ENCODE measurements around the gene ATP1B4.
"Not testable (repeated sequence)": the region's sequence is repeated elsewhere in the genome, so short reads cannot be mapped to it uniquely, and the experiment has no call there.

Gene ATP1B4

GRCh38 chrX:120361764-120362305 is at the start of gene ATP1B4:
Gene ATP1B4, plus strand, starts transcription at chrX:120362089. Its CDS starts 80 bp downstream, at chrX:120362169.
- Histone ChIP-seq H3K4me1 (ENCODE audit: insufficient read depth, low read length) (peaks cover 8% of the 10 kb centered on the region; the same call in 1 of the 2 replicates), H3K36me3 (ENCODE audit: insufficient read depth, low read length) (no peaks in the 10 kb centered on the region), H3K9me3 (ENCODE audit: control insufficient read depth, insufficient read depth, low read length) (no peaks in the 10 kb centered on the region), H3K9ac (ENCODE audit: low read depth, low read length) (no peak within 1 kb of the TSS)

- H3K4me1 ChIP-seq (ENCODE audit: insufficient read depth, low read length) = no peaks in the 10 kb centered on the region
Measured at GRCh38 chrX:120315776-120316175, 46.1 kb upstream of the ATP1B4 start.

GRCh38 chrX:120316587-120317283 is 45.2 kb upstream of the ATP1B4 start:
- H3K9ac ChIP-seq (ENCODE audit: low read depth, low read length) = no peak overlapping the region
- no peaks in the 10 kb centered on the region for H3K4me1 ChIP-seq (ENCODE audit: insufficient read depth, low read length)
- H3K9me3 ChIP-seq (ENCODE audit: control insufficient read depth, insufficient read depth, low read length) = no peaks in the 10 kb centered on the region
- H3K36me3 ChIP-seq (ENCODE audit: insufficient read depth, low read length) = no peaks in the 10 kb centered on the region

More at GRCh38 chrX:120315776-120316175, 46.1 kb upstream of the ATP1B4 start:
- Histone ChIP-seq H3K36me3 (ENCODE audit: insufficient read depth, low read length) (no peaks in the 10 kb centered on the region), H3K9me3 (ENCODE audit: control insufficient read depth, insufficient read depth, low read length) (no peaks in the 10 kb centered on the region), H3K9ac (ENCODE audit: low read depth, low read length) (no peak overlapping the region)

- H3K9me3 ChIP-seq (ENCODE audit: control insufficient read depth, insufficient read depth, low read length) = no peaks in the 10 kb centered on the region
- H3K36me3 ChIP-seq (ENCODE audit: insufficient read depth, low read length) = no peaks in the 10 kb centered on the region
- H3K9ac ChIP-seq (ENCODE audit: low read depth, low read length) = no peak overlapping the region
- H3K4me1 ChIP-seq (ENCODE audit: insufficient read depth, low read length) = no peaks in the 10 kb centered on the region
Measured at GRCh38 chrX:120318411-120318810, 43.5 kb upstream of the ATP1B4 start.

GRCh38 chrX:120321520-120322281 is 40.2 kb upstream of the ATP1B4 start:
- Histone ChIP-seq H3K9me3 (ENCODE audit: control insufficient read depth, insufficient read depth, low read length) (no peaks in the 10 kb centered on the region), H3K36me3 (ENCODE audit: insufficient read depth, low read length) (no peaks in the 10 kb centered on the region), H3K9ac (ENCODE audit: low read depth, low read length) (no peak overlapping the region), H3K4me1 (ENCODE audit: insufficient read depth, low read length) (no peaks in the 10 kb centered on the region)

GRCh38 chrX:120331116-120331515 is 30.8 kb upstream of the ATP1B4 start:
- Histone ChIP-seq H3K36me3 (ENCODE audit: insufficient read depth, low read length) (no peaks in the 10 kb centered on the region), H3K4me1 (ENCODE audit: insufficient read depth, low read length) (peaks cover 10% of the 10 kb centered on the region; the same call in 1 of the 2 replicates), H3K9me3 (ENCODE audit: control insufficient read depth, insufficient read depth, low read length) (peaks cover 3% of the 10 kb centered on the region; the same call in 1 of the 2 replicates), H3K9ac (ENCODE audit: low read depth, low read length) (no peak overlapping the region)

GRCh38 chrX:120332394-120332793 is 29.5 kb upstream of the ATP1B4 start:
- H3K36me3 ChIP-seq (ENCODE audit: insufficient read depth, low read length) = no peaks in the 10 kb centered on the region
- H3K9ac ChIP-seq (ENCODE audit: low read depth, low read length) = no peak overlapping the region
- peaks cover 12% of the 10 kb centered on the region for H3K9me3 ChIP-seq (ENCODE audit: control insufficient read depth, insufficient read depth, low read length)
- H3K4me1 ChIP-seq (ENCODE audit: insufficient read depth, low read length) = peaks cover 10% of the 10 kb centered on the region; the same call in 1 of the 2 replicates

GRCh38 chrX:120334151-120334550 is 27.7 kb upstream of the ATP1B4 start:
- no peak overlapping the region for H3K9ac ChIP-seq (ENCODE audit: low read depth, low read length)
- peaks cover 12% of the 10 kb centered on the region for H3K9me3 ChIP-seq (ENCODE audit: control insufficient read depth, insufficient read depth, low read length)
- no peaks in the 10 kb centered on the region for H3K36me3 ChIP-seq (ENCODE audit: insufficient read depth, low read length)
- peaks cover 10% of the 10 kb centered on the region; the same call in 1 of the 2 replicates for H3K4me1 ChIP-seq (ENCODE audit: insufficient read depth, low read length)

GRCh38 chrX:120334603-120335002 is 27.3 kb upstream of the ATP1B4 start:
- H3K4me1 ChIP-seq (ENCODE audit: insufficient read depth, low read length) = peaks cover 10% of the 10 kb centered on the region; the same call in 1 of the 2 replicates
- H3K36me3 ChIP-seq (ENCODE audit: insufficient read depth, low read length) = no peaks in the 10 kb centered on the region
- H3K9ac ChIP-seq (ENCODE audit: low read depth, low read length) = no peak overlapping the region
- peaks cover 13% of the 10 kb centered on the region for H3K9me3 ChIP-seq (ENCODE audit: control insufficient read depth, insufficient read depth, low read length)

- Histone ChIP-seq H3K9ac (ENCODE audit: low read depth, low read length) (no peak overlapping the region), H3K9me3 (ENCODE audit: control insufficient read depth, insufficient read depth, low read length) (peaks cover 16% of the 10 kb centered on the region), H3K36me3 (ENCODE audit: insufficient read depth, low read length) (no peaks in the 10 kb centered on the region), H3K4me1 (ENCODE audit: insufficient read depth, low read length) (peaks cover 10% of the 10 kb centered on the region; the same call in 1 of the 2 replicates)
Measured at GRCh38 chrX:120335289-120335688, 26.6 kb upstream of the ATP1B4 start.

- Histone ChIP-seq H3K9ac (ENCODE audit: low read depth, low read length) (no peak overlapping the region), H3K9me3 (ENCODE audit: control insufficient read depth, insufficient read depth, low read length) (peaks cover 16% of the 10 kb centered on the region), H3K4me1 (ENCODE audit: insufficient read depth, low read length) (peaks cover 10% of the 10 kb centered on the region; the same call in 1 of the 2 replicates), H3K36me3 (ENCODE audit: insufficient read depth, low read length) (no peaks in the 10 kb centered on the region)
Measured at GRCh38 chrX:120336899-120337298, 25.0 kb upstream of the ATP1B4 start.

GRCh38 chrX:120344566-120344965 is 17.3 kb upstream of the ATP1B4 start:
- H3K9me3 ChIP-seq (ENCODE audit: control insufficient read depth, insufficient read depth, low read length); H3K36me3 ChIP-seq (ENCODE audit: insufficient read depth, low read length); H3K4me1 ChIP-seq (ENCODE audit: insufficient read depth, low read length); H3K9ac ChIP-seq (ENCODE audit: low read depth, low read length): not testable (repeated sequence)

GRCh38 chrX:120350450-120351138 is 11.3 kb upstream of the ATP1B4 start:
- H3K9me3 ChIP-seq (ENCODE audit: control insufficient read depth, insufficient read depth, low read length) = no peaks in the 10 kb centered on the region; the same call in 1 of the 2 replicates

GRCh38 chrX:120356084-120356483 is 5.8 kb upstream of the ATP1B4 start:
- Histone ChIP-seq H3K36me3 (ENCODE audit: insufficient read depth, low read length) (no peaks in the 10 kb centered on the region), H3K9ac (ENCODE audit: low read depth, low read length) (no peak overlapping the region), H3K4me1 (ENCODE audit: insufficient read depth, low read length) (peaks cover 8% of the 10 kb centered on the region; the same call in 1 of the 2 replicates), H3K9me3 (ENCODE audit: control insufficient read depth, insufficient read depth, low read length) (no peaks in the 10 kb centered on the region)

More at GRCh38 chrX:120350450-120351138, 11.3 kb upstream of the ATP1B4 start:
- no peaks in the 10 kb centered on the region for H3K4me1 ChIP-seq (ENCODE audit: insufficient read depth, low read length)
- H3K36me3 ChIP-seq (ENCODE audit: insufficient read depth, low read length) = no peaks in the 10 kb centered on the region
- no peak overlapping the region for H3K9ac ChIP-seq (ENCODE audit: low read depth, low read length)
